ENCODE measurements around the gene ADAMTSL5. TPM values are rescaled to one million over a fixed set of nuclear protein-coding genes. Genes with fewer than 3 reads are reported as not detected.

ADAMTSL5 gene
- total RNA-seq, 2 experiments from 2014 or later = 0.34 TPM; not detected in 1

GRCh38 chr19:1503925-1504773 lies 8.7 kb downstream of the ADAMTSL5 start:
- Histone ChIP-seq H3K9me2 (ENCODE audit: insufficient read depth, low read length) (no peaks in the 10 kb centered on the region), H3K4me3 (ENCODE audit: low read depth, low read length, poor library complexity, severe bottlenecking) (no peak overlapping the region), H3K36me3 (ENCODE audit: insufficient read depth, low read length) (no peaks in the 10 kb centered on the region), H3K4me1 (ENCODE audit: insufficient read depth, low read length, poor library complexity, severe bottlenecking) (peaks cover 4% of the 10 kb centered on the region), H3K4me2 (ENCODE audit: low read length) (0 out of 2 replicates have a peak overlapping the region, but pooled peaks have one; percentile 38), H2AFZ (ENCODE audit: low read length) (no peak overlapping the region), H4K20me1 (ENCODE audit: insufficient read depth, low read length) (no peaks in the 10 kb centered on the region), H3K79me2 (ENCODE audit: insufficient read depth, low read depth, low read length) (no peaks in the 10 kb centered on the region), H3K9me3 (ENCODE audit: low read length) (no peaks in the 10 kb centered on the region), H3K27ac (ENCODE audit: low read depth, low read length, poor library complexity, severe bottlenecking) (no peak overlapping the region)
- CTCF ChIA-PET (ENCODE audit: unreplicated experiment) = no interaction called here
- intact Hi-C loops (cut with micrococcal nuclease; ENCODE audit: unreplicated experiment) = no loop called here
- POLR2A ChIA-PET = no interaction called here
- DNase-seq (ENCODE audit: low spot score) = no peak
- TF ChIP-seq CTCF (conservative IDR thresholded peaks at IDR 0.05; ENCODE audit: low read length) (no peak), EZH2phosphoT487 (IDR thresholded peaks at IDR 0.05; ENCODE audit: borderline replicate concordance, low read depth, low read length) (no peak)
- no TSS peak for BruUV-seq (replicated peaks)

GRCh38 chr19:1503089-1503924 lies 9.5 kb downstream of the ADAMTSL5 start:
- Histone ChIP-seq H3K9me3 (ENCODE audit: low read length) (no peaks in the 10 kb centered on the region), H3K27ac (ENCODE audit: low read depth, low read length, poor library complexity, severe bottlenecking) (no peak overlapping the region), H3K9me2 (ENCODE audit: insufficient read depth, low read length) (no peaks in the 10 kb centered on the region), H3K36me3 (ENCODE audit: insufficient read depth, low read length) (no peaks in the 10 kb centered on the region), H3K4me2 (ENCODE audit: low read length) (peak overlapping the region; percentile 38; the same call in 1 of the 2 replicates), H3K4me3 (ENCODE audit: low read depth, low read length, poor library complexity, severe bottlenecking) (peak overlapping the region; percentile 10), H3K4me1 (ENCODE audit: insufficient read depth, low read length, poor library complexity, severe bottlenecking) (peaks cover under 1% of the 10 kb centered on the region), H2AFZ (ENCODE audit: low read length) (peak overlapping the region; percentile 60; the same call in 1 of the 2 replicates), H3K79me2 (ENCODE audit: insufficient read depth, low read depth, low read length) (no peaks in the 10 kb centered on the region), H4K20me1 (ENCODE audit: insufficient read depth, low read length) (no peaks in the 10 kb centered on the region)
- POLR2A ChIA-PET = no interaction called here
- TF ChIP-seq EZH2phosphoT487 (IDR thresholded peaks at IDR 0.05; ENCODE audit: borderline replicate concordance, low read depth, low read length) = no peak
- peak; percentile 84 for TF ChIP-seq CTCF (conservative IDR thresholded peaks at IDR 0.05; ENCODE audit: low read length)
- BruUV-seq (replicated peaks) = no TSS peak
- intact Hi-C loops (cut with micrococcal nuclease; ENCODE audit: unreplicated experiment) = no loop called here
- CTCF ChIA-PET (ENCODE audit: unreplicated experiment) = no interaction called here
- peak; percentile 77 for DNase-seq (ENCODE audit: low spot score)
